GM18909 (cell line): ENCODE measurements around the gene ASAH2B.

Source experiments
- ATAC-seq: cut with Tn5 transposase; IDR thresholded peaks from one replicate; pipeline ENCODE4 v1.9.1; 2021; ENCODE audit warnings: mild to moderate bottlenecking; ENCODE audit not compliant: unreplicated experiment, poor library complexity

The ASAH2B gene

GRCh38 chr10:50796693-50797092, 57.0 kb downstream of the ASAH2B start:
- ATAC-seq = no peak

- ATAC-seq = no peak
These were observed 58.6 kb downstream of the ASAH2B start for GRCh38 chr10:50798297-50798696.

- no peak for ATAC-seq
These were observed 59.9 kb downstream of the ASAH2B start for GRCh38 chr10:50799595-50799994.

- no peak for ATAC-seq
These were observed 66.4 kb downstream of the ASAH2B start for GRCh38 chr10:50805981-50806622.

- ATAC-seq = no peak
These were observed 68.4 kb downstream of the ASAH2B start for GRCh38 chr10:50807851-50808776.
